Activated naive CD4-positive, alpha-beta T cell treated with anti-CD3 and anti-CD28 coated beads, Interleukin-2, amount 50 U/mL, for 24 hours (primary cell): Measurements from ENCODE around the gene EPS8L3.
"Not testable (repeated sequence)": the region's sequence is repeated elsewhere in the genome, so short reads cannot be mapped to it uniquely, and the experiment has no call there.

Experiments used
- H3K27ac Mint-ChIP-seq: one replicate; pipeline ENCODE4 v1.8.0; 2021; ENCODE audit warnings: mild to moderate bottlenecking, mixed read lengths
- H3K27me3 Mint-ChIP-seq: one replicate; pipeline ENCODE4 v1.8.0; 2021; ENCODE audit warnings: mixed read lengths
- H3K36me3 Mint-ChIP-seq: one replicate; pipeline ENCODE4 v1.8.0; 2021; ENCODE audit warnings: mixed read lengths
- H3K4me1 Mint-ChIP-seq: one replicate; pipeline ENCODE4 v1.8.0; 2021; ENCODE audit warnings: mixed read lengths
- H3K4me3 Mint-ChIP-seq: one replicate; pipeline ENCODE4 v1.8.0; 2021; ENCODE audit warnings: mild to moderate bottlenecking, mixed read lengths
- H3K9me3 Mint-ChIP-seq: one replicate; pipeline ENCODE4 v1.8.0; 2021; ENCODE audit warnings: mixed read lengths

Gene EPS8L3

DNA sequence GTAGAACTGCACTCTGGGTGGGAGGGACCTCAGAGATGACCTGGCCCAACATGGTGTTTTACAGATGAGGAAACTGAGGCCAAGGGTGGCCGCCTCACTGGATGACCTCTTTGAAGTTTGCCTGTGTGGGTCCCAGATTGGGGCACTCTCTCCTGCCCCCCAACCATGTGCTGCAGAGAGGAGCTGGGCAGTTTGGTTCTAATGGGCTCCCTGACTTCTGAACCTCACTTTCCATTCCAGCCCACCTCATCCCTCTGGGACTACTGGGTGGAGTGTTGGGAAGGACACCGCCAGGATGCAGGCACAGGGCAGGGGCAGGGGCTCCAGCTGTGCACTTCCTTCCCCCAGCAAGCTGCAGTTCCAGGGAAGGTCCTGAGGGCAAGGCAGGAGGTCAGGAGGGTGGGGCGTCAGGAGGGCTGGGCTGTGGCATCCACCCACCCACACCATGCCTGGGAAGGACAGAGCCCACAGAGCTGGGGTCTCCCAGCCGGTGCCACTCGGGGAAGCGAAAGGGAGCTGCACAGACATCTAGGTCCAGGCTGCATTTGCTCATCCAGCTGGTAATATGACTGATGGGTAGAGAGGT lies 10.3 kb upstream of the EPS8L3 start:
- Mint-ChIP-seq H3K27me3 (no peaks in the 10 kb centered on the region), H3K27ac (no peak overlapping the region), H3K36me3 (no peaks in the 10 kb centered on the region), H3K4me3 (no peak overlapping the region), H3K4me1 (peaks cover 9% of the 10 kb centered on the region), H3K9me3 (no peaks in the 10 kb centered on the region)

GRCh38 chr1:109773203-109773899 lies 9.6 kb upstream of the EPS8L3 start:
- Mint-ChIP-seq H3K27ac (no peak overlapping the region), H3K4me1 (peaks cover 9% of the 10 kb centered on the region), H3K27me3 (no peaks in the 10 kb centered on the region), H3K9me3 (no peaks in the 10 kb centered on the region), H3K4me3 (no peak overlapping the region), H3K36me3 (no peaks in the 10 kb centered on the region)

DNA sequence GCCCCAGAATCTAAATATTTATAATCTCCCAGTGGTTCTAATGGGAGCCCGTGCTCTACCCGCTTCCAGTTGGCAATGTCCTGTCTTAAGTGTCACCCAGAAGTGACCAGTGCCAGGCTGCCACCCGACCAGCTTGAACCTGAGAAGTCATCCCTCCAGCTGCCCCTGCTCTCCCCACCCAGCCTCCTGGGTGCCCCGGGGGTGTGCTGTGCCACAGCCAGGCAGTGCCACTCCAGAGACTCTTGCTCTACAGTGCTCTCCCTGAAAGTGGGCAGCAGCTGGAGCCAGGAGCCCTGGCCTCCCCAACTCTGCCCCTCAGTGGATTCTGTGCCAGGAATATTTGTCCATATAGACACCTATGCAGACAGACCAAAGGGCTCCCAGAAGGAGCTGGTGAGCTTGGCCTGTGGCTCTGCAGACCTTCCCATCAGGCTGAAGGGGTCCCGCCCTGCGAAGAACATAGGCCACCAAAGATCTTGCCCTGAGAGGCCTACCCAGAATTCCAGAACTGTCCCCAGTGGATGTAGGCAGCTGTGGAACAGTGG lies 9.0 kb upstream of the EPS8L3 start:
- H3K9me3 Mint-ChIP-seq, result no peaks in the 10 kb centered on the region

DNA sequence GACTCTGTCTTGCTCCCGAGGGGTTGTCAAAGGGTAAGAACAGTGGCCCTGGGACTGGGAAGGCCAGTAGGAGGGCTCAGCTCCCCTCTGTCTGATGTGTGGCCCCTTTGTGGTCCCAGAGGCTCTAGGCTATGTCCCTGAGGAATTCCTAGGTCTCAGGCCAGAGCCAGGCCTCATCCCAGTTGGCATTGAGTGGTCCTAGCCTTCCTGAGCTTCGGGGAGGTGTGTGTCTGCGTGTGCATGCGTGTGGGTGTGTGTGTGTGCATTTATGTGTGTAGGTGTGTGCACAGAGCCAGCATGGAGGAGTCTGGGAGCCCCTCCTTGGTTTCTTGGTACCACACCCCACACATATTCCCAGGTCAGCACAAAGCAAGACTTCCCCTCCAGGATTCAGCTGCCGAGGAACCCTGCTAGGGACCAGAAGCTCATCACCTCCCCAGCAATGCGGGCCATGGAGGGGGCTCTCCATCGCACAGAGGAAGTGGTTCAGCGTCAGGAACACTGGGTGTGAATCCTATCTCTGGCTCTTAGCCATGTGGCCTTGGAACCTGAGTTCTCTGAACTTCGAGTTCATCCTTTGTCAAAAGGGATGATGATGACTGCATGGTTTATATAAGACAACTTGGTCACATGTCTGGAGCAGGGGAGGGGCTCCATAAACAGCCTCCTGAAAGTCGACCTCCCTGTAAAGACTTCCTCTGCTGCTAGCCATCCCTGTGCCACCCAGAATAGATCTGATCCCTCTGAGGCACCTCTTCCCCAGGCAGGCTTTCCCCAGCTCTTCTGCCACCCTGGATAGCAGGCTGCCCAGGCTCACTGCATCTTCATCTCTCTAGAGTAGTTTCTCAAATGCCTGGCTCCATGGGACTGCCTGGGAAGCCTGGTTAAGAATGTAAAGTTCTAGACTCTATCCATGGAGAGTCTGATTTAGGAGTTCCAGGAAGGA lies 8.3 kb upstream of the EPS8L3 start:
- Mint-ChIP-seq H3K27me3 (no peaks in the 10 kb centered on the region), H3K27ac (no peak overlapping the region), H3K36me3 (no peaks in the 10 kb centered on the region)

More for the DNA sequence above, 9.0 kb upstream of the EPS8L3 start:
- peaks cover 9% of the 10 kb centered on the region for H3K4me1 Mint-ChIP-seq
- no peak overlapping the region for H3K4me3 Mint-ChIP-seq
- no peak overlapping the region for H3K27ac Mint-ChIP-seq
- no peaks in the 10 kb centered on the region for H3K27me3 Mint-ChIP-seq
- H3K36me3 Mint-ChIP-seq, result no peaks in the 10 kb centered on the region

GRCh38 chr1:109770331-109771095 lies 6.8 kb upstream of the EPS8L3 start:
- peaks cover 3% of the 10 kb centered on the region for H3K4me1 Mint-ChIP-seq
- H3K36me3 Mint-ChIP-seq, result no peaks in the 10 kb centered on the region
- H3K9me3 Mint-ChIP-seq, result no peaks in the 10 kb centered on the region
- no peak overlapping the region for H3K4me3 Mint-ChIP-seq
- H3K27me3 Mint-ChIP-seq, result no peaks in the 10 kb centered on the region
- H3K27ac Mint-ChIP-seq, result no peak overlapping the region

More for the DNA sequence above, 8.3 kb upstream of the EPS8L3 start:
- H3K9me3 Mint-ChIP-seq, result no peaks in the 10 kb centered on the region
- H3K4me1 Mint-ChIP-seq, result peaks cover 9% of the 10 kb centered on the region
- no peak overlapping the region for H3K4me3 Mint-ChIP-seq

DNA sequence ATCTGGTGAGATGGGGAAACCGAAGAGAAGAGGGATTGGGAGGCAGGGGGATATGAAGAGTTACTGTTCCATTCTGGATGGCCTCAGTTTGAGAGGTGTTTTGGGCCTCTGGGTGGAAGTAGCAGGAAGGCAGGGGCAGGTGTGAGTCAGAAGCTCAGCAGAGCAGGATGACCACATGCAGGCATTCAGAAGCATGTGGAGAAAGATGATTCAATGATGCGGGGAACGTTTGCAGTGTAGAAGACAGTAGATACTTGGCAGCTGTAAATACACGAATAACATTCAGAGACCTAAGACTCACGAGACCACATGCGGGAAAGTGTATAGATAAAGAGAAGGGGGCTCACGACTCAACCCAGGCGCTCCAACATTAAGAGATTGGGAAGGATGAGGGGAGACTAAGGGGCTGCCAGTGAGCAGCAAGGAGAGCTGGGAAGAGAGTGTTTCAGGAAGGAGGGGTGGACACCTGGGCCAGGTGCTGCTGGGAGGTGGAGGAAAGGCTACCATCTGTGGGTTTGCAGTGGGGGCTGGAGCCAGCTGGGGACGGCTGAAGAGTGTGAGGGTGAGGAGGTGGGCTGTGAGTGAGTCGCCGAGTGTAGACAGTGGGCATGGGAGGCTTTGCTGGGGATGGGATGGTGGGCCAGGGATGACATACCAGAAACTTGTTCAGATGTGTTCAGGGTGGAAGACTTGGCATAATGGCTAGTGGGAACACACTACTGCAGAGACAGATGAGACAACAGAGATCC lies 5.8 kb upstream of the EPS8L3 start:
- H3K4me1 Mint-ChIP-seq, result peaks cover 3% of the 10 kb centered on the region
- H3K9me3 Mint-ChIP-seq, result no peaks in the 10 kb centered on the region
- no peak overlapping the region for H3K27ac Mint-ChIP-seq
- no peaks in the 10 kb centered on the region for H3K36me3 Mint-ChIP-seq
- no peaks in the 10 kb centered on the region for H3K27me3 Mint-ChIP-seq
- H3K4me3 Mint-ChIP-seq, result no peak overlapping the region

GRCh38 chr1:109768820-109769219 lies 5.1 kb upstream of the EPS8L3 start:
- no peak overlapping the region for H3K27ac Mint-ChIP-seq
- no peak overlapping the region for H3K4me3 Mint-ChIP-seq
- no peaks in the 10 kb centered on the region for H3K36me3 Mint-ChIP-seq
- no peaks in the 10 kb centered on the region for H3K9me3 Mint-ChIP-seq
- H3K27me3 Mint-ChIP-seq, result no peaks in the 10 kb centered on the region
- peaks cover 3% of the 10 kb centered on the region for H3K4me1 Mint-ChIP-seq

DNA sequence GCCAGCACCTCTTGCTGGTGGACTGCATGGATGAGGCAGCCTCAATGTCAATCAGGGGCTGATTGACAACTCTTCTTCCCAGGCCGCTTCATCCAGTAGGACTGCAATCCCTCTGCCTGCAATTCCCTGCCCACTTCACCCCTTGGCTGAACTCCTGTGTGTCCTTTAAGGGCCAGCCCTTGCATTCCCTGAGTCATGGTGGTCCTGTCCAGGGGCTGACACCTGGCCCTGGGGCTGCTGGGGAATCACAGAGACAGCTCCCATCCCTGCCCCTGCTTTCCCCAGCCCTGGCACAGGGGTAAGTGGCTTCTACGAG lies 4.6 kb upstream of the EPS8L3 start:
- no peaks in the 10 kb centered on the region for H3K9me3 Mint-ChIP-seq
- no peaks in the 10 kb centered on the region for H3K4me1 Mint-ChIP-seq
- no peaks in the 10 kb centered on the region for H3K27me3 Mint-ChIP-seq
- H3K27ac Mint-ChIP-seq, result no peak overlapping the region
- no peak overlapping the region for H3K4me3 Mint-ChIP-seq
- no peaks in the 10 kb centered on the region for H3K36me3 Mint-ChIP-seq

GRCh38 chr1:109767637-109768334 lies 4.1 kb upstream of the EPS8L3 start:
- Mint-ChIP-seq H3K36me3 (no peaks in the 10 kb centered on the region), H3K9me3 (no peaks in the 10 kb centered on the region), H3K4me1 (no peaks in the 10 kb centered on the region), H3K27ac (no peak overlapping the region), H3K27me3 (no peaks in the 10 kb centered on the region), H3K4me3 (no peak overlapping the region)

GRCh38 chr1:109766991-109767636 lies 3.4 kb upstream of the EPS8L3 start:
- not testable (repeated sequence) for H3K36me3 Mint-ChIP-seq, H3K27me3 Mint-ChIP-seq, H3K9me3 Mint-ChIP-seq, H3K4me1 Mint-ChIP-seq, H3K27ac Mint-ChIP-seq, H3K4me3 Mint-ChIP-seq

- no peaks in the 10 kb centered on the region for H3K36me3 Mint-ChIP-seq
- no peaks in the 10 kb centered on the region for H3K27me3 Mint-ChIP-seq
- no peaks in the 10 kb centered on the region for H3K9me3 Mint-ChIP-seq
- H3K27ac Mint-ChIP-seq, result no peak overlapping the region
- H3K4me1 Mint-ChIP-seq, result no peaks in the 10 kb centered on the region
- no peak overlapping the region for H3K4me3 Mint-ChIP-seq
These were observed 2.3 kb upstream of the EPS8L3 start for GRCh38 chr1:109765896-109766615.

- Mint-ChIP-seq H3K27me3 (no peaks in the 10 kb centered on the region), H3K4me3 (no peak overlapping the region), H3K4me1 (no peaks in the 10 kb centered on the region), H3K36me3 (no peaks in the 10 kb centered on the region), H3K9me3 (no peaks in the 10 kb centered on the region), H3K27ac (no peak overlapping the region)
These were observed 1.7 kb upstream of the EPS8L3 start for GRCh38 chr1:109765483-109765815.

DNA sequence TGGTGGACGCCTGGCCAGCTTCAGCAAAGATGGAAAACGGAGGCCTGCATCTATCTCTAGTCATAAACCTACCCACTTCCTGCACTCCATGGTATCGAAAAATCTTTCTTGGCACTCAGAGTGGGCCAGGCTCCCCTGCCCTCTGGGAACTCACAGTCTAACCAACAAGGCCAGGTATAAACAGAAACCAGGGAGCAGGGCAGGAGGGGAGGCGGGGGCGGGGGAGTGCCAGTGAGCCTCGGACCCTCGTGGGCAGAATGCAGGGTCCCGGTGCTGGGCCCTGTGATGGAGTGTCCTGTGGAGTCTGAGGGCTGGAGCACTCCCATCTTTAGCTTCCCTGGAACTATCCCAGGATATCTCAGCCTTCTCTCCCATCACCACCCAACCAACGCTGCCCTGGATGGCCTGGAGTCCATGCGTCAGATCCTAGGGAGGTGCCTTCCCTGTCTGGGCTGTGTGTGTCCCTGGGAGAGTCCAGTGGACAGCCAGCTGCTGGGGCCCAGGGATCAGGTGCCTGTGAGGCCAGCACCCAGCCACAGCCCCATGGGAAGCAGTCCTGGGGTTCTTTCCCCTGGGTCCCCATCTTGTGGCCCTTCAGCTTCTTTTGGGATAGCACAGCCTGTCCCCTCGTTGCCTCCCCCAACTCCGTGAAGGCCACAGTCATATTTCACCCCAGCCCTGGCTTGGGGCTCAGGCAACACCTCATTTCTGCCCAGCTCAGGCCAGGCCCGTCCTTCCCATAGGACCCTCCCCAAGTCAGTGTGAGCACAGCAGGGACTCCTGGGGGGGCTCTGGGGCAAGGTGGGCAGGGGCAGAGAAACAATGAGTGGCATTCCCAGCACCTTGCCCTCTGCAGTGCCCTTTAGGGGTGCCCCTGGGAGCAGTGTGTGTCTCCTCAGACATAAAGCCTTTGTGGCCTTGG lies 1.1 kb upstream of the EPS8L3 start:
- no peaks in the 10 kb centered on the region for H3K9me3 Mint-ChIP-seq
- H3K27ac Mint-ChIP-seq, result no peak overlapping the region
- no peak overlapping the region for H3K4me3 Mint-ChIP-seq
- no peaks in the 10 kb centered on the region for H3K4me1 Mint-ChIP-seq
- H3K27me3 Mint-ChIP-seq, result no peaks in the 10 kb centered on the region
- H3K36me3 Mint-ChIP-seq, result no peaks in the 10 kb centered on the region
